ENCODE measurements around the gene SLC26A6. TPM values are rescaled to one million over a fixed set of nuclear protein-coding genes. Genes with fewer than 3 reads are reported as not detected.

The SLC26A6 gene
- total and polyA plus RNA-seq, 2 of the 13 experiments (the other 11 are each of a cell fraction or from before 2014, with no cell fraction given): 40.7 to 184 TPM

DNA sequence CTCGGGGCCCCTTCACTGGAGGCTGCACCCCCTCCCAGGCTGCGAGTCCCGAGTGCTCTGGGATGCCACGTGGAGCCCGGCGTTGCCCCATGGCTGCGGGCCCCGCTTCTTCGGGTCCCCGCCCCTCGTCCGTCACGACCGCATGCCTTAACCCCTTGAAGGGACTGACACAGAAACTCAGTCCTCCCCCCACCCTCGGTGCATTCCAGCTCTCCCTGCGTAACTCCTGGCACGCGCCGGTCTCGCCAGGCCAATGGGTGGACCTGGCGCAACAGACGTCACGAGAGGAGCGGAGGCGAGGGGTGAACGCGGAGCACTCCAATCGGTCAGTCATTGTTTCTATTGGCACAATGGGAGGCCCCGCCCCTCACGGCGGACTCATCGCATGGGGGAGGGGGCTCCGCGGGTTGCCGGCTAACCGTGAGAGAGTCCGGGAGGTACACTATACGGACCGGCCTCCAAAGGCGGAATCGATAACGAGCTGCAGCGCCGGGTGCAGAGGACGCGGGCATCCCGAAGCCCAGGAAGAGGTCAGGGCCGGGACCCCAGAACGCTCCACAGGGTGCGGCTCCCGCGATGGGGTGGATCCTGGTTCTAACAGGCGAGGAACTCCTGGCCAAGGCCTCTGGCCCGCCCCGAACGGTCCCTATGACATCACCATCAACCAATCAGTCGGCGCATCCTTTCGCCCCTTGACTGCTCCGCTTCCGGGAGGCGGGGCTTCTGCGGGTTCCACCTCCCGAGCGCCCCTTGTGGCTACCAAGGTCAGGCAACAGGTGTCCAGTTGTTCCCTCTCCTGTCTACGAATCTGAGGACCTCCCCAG, 28.4 kb upstream of the SLC26A6 start (continued):
- TF ChIP-seq, protein P1, sequence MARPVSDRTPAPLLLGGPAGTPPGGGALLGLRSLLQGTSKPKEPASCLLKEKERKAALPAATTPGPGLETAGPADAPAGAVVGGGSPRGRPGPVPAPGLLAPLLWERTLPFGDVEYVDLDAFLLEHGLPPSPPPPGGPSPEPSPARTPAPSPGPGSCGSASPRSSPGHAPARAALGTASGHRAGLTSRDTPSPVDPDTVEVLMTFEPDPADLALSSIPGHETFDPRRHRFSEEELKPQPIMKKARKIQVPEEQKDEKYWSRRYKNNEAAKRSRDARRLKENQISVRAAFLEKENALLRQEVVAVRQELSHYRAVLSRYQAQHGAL (CRISPR knock-in tag; IDR thresholded peaks at IDR 0.05; ENCODE audit: not compliant biosample characterization): no peak
- TF ChIP-seq ZBTB8A (CRISPR knock-in tag; IDR thresholded peaks at IDR 0.05; ENCODE audit: borderline replicate concordance, low read depth) (no peak), TEAD2 (CRISPR knock-in tag; IDR thresholded peaks at IDR 0.05) (peak; percentile 82; the same call in 1 of the 2 replicates), CC2D1A (CRISPR knock-in tag; IDR thresholded peaks at IDR 0.05) (peak; percentile 80; the same call in 1 of the 2 replicates), CBX5 (CRISPR knock-in tag; IDR thresholded peaks at IDR 0.05; ENCODE audit: borderline replicate concordance) (peak; percentile 56; the same call in 1 of the 2 replicates), ZFP36 (IDR thresholded peaks at IDR 0.05; ENCODE audit: borderline replicate concordance, low read depth, low read length, partially characterized antibody) (no peak), ZNF788 (CRISPR knock-in tag; IDR thresholded peaks at IDR 0.05; ENCODE audit: borderline replicate concordance) (peak; percentile 79), CHD2 (IDR thresholded peaks at IDR 0.05; ENCODE audit: low read depth, low read length) (0 out of 2 replicates have a peak, but pooled peaks have one; percentile 18), CBFB (CRISPR knock-in tag; IDR thresholded peaks at IDR 0.05) (0 out of 2 replicates have a peak, but pooled peaks have one; percentile 57), ZNF562 (CRISPR knock-in tag; IDR thresholded peaks at IDR 0.05; ENCODE audit: borderline replicate concordance) (no peak; the same call in 1 of the 2 replicates), MAFF (IDR thresholded peaks at IDR 0.05; ENCODE audit: low read depth, low read length) (no peak), MYNN (CRISPR knock-in tag; IDR thresholded peaks at IDR 0.05; ENCODE audit: low read depth) (no peak), ZNF878 (CRISPR knock-in tag; IDR thresholded peaks at IDR 0.05) (peak; percentile 95), ZNF160 (CRISPR knock-in tag; IDR thresholded peaks at IDR 0.05) (peak; percentile 64; the same call in 1 of the 2 replicates), ZNF616 (CRISPR knock-in tag; IDR thresholded peaks at IDR 0.05; ENCODE audit: low read depth) (0 out of 2 replicates have a peak, but pooled peaks have one; percentile 65), PTBP1 (IDR thresholded peaks at IDR 0.05; ENCODE audit: low read depth, low read length, poor library complexity, severe bottlenecking) (no peak), ZNF547 (CRISPR knock-in tag; IDR thresholded peaks at IDR 0.05) (peak; percentile 96), ATF1 (CRISPR knock-in tag; IDR thresholded peaks at IDR 0.05) (peak; percentile 83), NCOR1 (IDR thresholded peaks at IDR 0.05; ENCODE audit: borderline replicate concordance, low read length) (peak; percentile 49; the same call in 1 of the 2 replicates), POLR2G (IDR thresholded peaks at IDR 0.05; ENCODE audit: low read depth, low read length) (peak; percentile 91)
- TF ChIP-seq, protein P2, sequence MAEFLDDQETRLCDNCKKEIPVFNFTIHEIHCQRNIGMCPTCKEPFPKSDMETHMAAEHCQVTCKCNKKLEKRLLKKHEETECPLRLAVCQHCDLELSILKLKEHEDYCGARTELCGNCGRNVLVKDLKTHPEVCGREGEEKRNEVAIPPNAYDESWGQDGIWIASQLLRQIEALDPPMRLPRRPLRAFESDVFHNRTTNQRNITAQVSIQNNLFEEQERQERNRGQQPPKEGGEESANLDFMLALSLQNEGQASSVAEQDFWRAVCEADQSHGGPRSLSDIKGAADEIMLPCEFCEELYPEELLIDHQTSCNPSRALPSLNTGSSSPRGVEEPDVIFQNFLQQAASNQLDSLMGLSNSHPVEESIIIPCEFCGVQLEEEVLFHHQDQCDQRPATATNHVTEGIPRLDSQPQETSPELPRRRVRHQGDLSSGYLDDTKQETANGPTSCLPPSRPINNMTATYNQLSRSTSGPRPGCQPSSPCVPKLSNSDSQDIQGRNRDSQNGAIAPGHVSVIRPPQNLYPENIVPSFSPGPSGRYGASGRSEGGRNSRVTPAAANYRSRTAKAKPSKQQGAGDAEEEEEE (CRISPR knock-in tag; IDR thresholded peaks at IDR 0.05; ENCODE audit: borderline replicate concordance): no peak
- TF ChIP-seq, protein P3, sequence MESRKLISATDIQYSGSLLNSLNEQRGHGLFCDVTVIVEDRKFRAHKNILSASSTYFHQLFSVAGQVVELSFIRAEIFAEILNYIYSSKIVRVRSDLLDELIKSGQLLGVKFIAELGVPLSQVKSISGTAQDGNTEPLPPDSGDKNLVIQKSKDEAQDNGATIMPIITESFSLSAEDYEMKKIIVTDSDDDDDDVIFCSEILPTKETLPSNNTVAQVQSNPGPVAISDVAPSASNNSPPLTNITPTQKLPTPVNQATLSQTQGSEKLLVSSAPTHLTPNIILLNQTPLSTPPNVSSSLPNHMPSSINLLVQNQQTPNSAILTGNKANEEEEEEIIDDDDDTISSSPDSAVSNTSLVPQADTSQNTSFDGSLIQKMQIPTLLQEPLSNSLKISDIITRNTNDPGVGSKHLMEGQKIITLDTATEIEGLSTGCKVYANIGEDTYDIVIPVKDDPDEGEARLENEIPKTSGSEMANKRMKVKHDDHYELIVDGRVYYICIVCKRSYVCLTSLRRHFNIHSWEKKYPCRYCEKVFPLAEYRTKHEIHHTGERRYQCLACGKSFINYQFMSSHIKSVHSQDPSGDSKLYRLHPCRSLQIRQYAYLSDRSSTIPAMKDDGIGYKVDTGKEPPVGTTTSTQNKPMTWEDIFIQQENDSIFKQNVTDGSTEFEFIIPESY (CRISPR knock-in tag; IDR thresholded peaks at IDR 0.05): 0 out of 2 replicates have a peak, but pooled peaks have one; percentile 8
- TF ChIP-seq, protein P4, sequence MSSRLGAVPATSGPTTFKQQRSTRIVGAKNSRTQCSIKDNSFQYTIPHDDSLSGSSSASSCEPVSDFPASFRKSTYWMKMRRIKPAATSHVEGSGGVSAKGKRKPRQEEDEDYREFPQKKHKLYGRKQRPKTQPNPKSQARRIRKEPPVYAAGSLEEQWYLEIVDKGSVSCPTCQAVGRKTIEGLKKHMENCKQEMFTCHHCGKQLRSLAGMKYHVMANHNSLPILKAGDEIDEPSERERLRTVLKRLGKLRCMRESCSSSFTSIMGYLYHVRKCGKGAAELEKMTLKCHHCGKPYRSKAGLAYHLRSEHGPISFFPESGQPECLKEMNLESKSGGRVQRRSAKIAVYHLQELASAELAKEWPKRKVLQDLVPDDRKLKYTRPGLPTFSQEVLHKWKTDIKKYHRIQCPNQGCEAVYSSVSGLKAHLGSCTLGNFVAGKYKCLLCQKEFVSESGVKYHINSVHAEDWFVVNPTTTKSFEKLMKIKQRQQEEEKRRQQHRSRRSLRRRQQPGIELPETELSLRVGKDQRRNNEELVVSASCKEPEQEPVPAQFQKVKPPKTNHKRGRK (CRISPR knock-in tag; IDR thresholded peaks at IDR 0.05): no peak

Measured in HepG2 (cell line).